WTC11 (cell line): Measurements from ENCODE around the gene CDIP1. TPM values are rescaled to one million over a fixed set of nuclear protein-coding genes. Genes with fewer than 3 reads are reported as not detected.
A peak's percentile ranks its signal among the peaks of the same experiment; 100 is the strongest.

Source experiments
- CBFB ChIP-seq: sonication (generic); formaldehyde crosslinking; IDR thresholded peaks from 2 replicates; pipeline ENCODE4 v1.8.1; 2022; ENCODE audit warnings: mild to moderate bottlenecking, low read depth, missing genetic modification reagents
- CREM ChIP-seq: sonication (generic); formaldehyde crosslinking; IDR thresholded peaks from 2 replicates; pipeline ENCODE4 v1.8.1; 2022; ENCODE audit warnings: mild to moderate bottlenecking, missing genetic modification reagents, moderate library complexity
- FOXP4 ChIP-seq: sonication (generic); formaldehyde crosslinking; IDR thresholded peaks from 2 replicates; pipeline ENCODE4 v1.8.0; 2022; ENCODE audit warnings: mild to moderate bottlenecking, missing genetic modification reagents
- HMGA2 ChIP-seq: fragments of 250-450 bp; sonication (Bioruptor Pico); IDR thresholded peaks from 2 replicates; pipeline ENCODE4 v1.4.0; 2021; ENCODE audit warnings: mild to moderate bottlenecking, moderate library complexity
- HMGXB4 ChIP-seq: sonication (generic); formaldehyde crosslinking; IDR thresholded peaks from 2 replicates; pipeline ENCODE4 v1.8.1; 2023; ENCODE audit warnings: mild to moderate bottlenecking, moderate library complexity, missing genetic modification reagents
- IRF1 ChIP-seq: sonication (generic); formaldehyde crosslinking; IDR thresholded peaks from 2 replicates; pipeline ENCODE4 v1.8.0; 2023; ENCODE audit warnings: missing genetic modification reagents
- KAT7 ChIP-seq: sonication (generic); formaldehyde crosslinking; IDR thresholded peaks from 2 replicates; pipeline ENCODE4 v1.8.1; 2023; ENCODE audit warnings: missing genetic modification reagents, mild to moderate bottlenecking, borderline replicate concordance
- NFE2L1 ChIP-seq: sonication (generic); formaldehyde crosslinking; IDR thresholded peaks from 2 replicates; pipeline ENCODE4 v1.8.1; 2023; ENCODE audit warnings: missing genetic modification reagents
- NR2C2 ChIP-seq: sonication (generic); formaldehyde crosslinking; IDR thresholded peaks from 2 replicates; pipeline ENCODE4 v1.8.0; 2022; ENCODE audit warnings: mild to moderate bottlenecking, missing genetic modification reagents
- PRDM15 ChIP-seq: sonication (generic); formaldehyde crosslinking; IDR thresholded peaks from 2 replicates; pipeline ENCODE4 v1.8.0; 2022; ENCODE audit warnings: missing genetic modification reagents
- SMAD3 ChIP-seq: sonication (generic); formaldehyde crosslinking; IDR thresholded peaks from 2 replicates; pipeline ENCODE4 v1.8.0; 2022; ENCODE audit warnings: missing genetic modification reagents, mild to moderate bottlenecking, borderline replicate concordance
- TP53 ChIP-seq: sonication (generic); formaldehyde crosslinking; IDR thresholded peaks from 2 replicates; pipeline ENCODE4 v1.8.1; 2023; ENCODE audit warnings: mild to moderate bottlenecking, missing genetic modification reagents
- ZNF138 ChIP-seq: sonication (generic); formaldehyde crosslinking; conservative IDR thresholded peaks from 2 replicates; pipeline ENCODE4 v1.8.1; 2022; ENCODE audit warnings: mild to moderate bottlenecking, moderate library complexity, missing genetic modification reagents
- ZNF317 ChIP-seq: sonication (generic); formaldehyde crosslinking; IDR thresholded peaks from 2 replicates; pipeline ENCODE4 v1.8.1; 2023; ENCODE audit warnings: low read depth, mild to moderate bottlenecking, moderate library complexity, missing genetic modification reagents, borderline replicate concordance
- total RNA-seq: library from RNA; stranded (reverse); gene quantifications from 3 replicates; pipeline ENCODE4 v1.2.3, GENCODE V29; 2021
- TF ChIP-seq, protein P1 (sequence below): fragments of 200-600 bp; IDR thresholded peaks from 2 replicates; pipeline ENCODE4 v1.8.0; 2022; ENCODE audit warnings: antibody characterized with exemption
- TF ChIP-seq, protein P2 (sequence below): sonication (generic); formaldehyde crosslinking; IDR thresholded peaks from 2 replicates; pipeline ENCODE4 v1.8.1; 2023; ENCODE audit warnings: mild to moderate bottlenecking, missing genetic modification reagents, moderate library complexity
- TF ChIP-seq, protein P3 (sequence below): sonication (generic); formaldehyde crosslinking; IDR thresholded peaks from 2 replicates; pipeline ENCODE4 v1.8.1; 2023; ENCODE audit warnings: mild to moderate bottlenecking, missing genetic modification reagents, moderate library complexity

CDIP1 gene
- total RNA-seq, 1 experiment from 2014 or later: 68.9 TPM

DNA sequence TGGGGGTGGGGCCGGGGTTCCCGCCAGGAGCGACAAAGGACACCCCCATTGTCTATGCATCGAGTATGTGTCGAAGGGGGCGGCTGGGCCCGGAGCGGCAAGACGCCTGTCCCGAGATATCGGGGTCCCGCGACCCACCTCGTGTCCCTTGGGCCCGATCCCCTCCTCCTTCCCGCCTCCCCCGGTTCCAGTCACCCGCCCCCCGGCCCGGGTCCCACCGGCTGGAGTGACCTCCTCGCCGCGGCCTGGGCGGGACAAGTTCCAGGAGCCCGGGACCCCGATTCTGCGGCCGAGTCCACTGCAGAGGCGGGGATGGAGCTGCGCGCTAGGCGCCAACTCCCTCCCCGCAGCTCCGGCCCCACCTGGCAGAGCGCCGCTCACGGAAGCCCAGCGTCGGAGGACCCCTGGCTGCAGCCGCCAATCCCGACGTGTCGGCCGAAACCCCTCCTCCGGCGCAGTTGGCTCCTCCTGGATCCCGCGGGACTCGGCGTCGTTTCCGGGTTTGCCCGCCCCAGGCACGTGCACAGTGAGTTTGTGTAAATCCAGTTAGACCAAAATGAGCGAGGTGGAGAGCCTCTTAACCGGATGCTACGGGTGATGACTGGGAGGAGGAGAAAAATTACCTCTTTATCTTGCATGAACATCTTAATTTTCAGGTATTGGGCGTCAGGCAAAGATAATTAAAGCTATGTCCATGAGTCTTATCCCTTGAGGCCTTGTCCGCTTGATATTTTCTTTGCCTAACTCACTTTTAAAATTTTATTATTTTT, 64.2 kb downstream of the CDIP1 start, which contains the start of gene NMRAL1 (continued):
- TF ChIP-seq, protein P1, sequence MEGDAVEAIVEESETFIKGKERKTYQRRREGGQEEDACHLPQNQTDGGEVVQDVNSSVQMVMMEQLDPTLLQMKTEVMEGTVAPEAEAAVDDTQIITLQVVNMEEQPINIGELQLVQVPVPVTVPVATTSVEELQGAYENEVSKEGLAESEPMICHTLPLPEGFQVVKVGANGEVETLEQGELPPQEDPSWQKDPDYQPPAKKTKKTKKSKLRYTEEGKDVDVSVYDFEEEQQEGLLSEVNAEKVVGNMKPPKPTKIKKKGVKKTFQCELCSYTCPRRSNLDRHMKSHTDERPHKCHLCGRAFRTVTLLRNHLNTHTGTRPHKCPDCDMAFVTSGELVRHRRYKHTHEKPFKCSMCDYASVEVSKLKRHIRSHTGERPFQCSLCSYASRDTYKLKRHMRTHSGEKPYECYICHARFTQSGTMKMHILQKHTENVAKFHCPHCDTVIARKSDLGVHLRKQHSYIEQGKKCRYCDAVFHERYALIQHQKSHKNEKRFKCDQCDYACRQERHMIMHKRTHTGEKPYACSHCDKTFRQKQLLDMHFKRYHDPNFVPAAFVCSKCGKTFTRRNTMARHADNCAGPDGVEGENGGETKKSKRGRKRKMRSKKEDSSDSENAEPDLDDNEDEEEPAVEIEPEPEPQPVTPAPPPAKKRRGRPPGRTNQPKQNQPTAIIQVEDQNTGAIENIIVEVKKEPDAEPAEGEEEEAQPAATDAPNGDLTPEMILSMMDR: no peak
- peak; percentile 95 for TF ChIP-seq FOXP4 (CRISPR knock-in tag)
- TF ChIP-seq CBFB (CRISPR knock-in tag): peak; percentile 88; the same call in 1 of the 2 replicates
- TF ChIP-seq TP53 (CRISPR knock-in tag): peak; percentile 95
- peak; percentile 38; the same call in 1 of the 2 replicates for TF ChIP-seq ZNF317
- peak; percentile 68; the same call in 1 of the 2 replicates for TF ChIP-seq CREM (CRISPR knock-in tag)
- peak; percentile 66; the same call in 1 of the 2 replicates for TF ChIP-seq NR2C2 (CRISPR knock-in tag)
- peak; percentile 95 for TF ChIP-seq SMAD3 (CRISPR knock-in tag)
- 0 out of 2 replicates have a peak, but pooled peaks have one; percentile 81 for TF ChIP-seq KAT7
- TF ChIP-seq HMGA2: no peak
- TF ChIP-seq, protein P2, sequence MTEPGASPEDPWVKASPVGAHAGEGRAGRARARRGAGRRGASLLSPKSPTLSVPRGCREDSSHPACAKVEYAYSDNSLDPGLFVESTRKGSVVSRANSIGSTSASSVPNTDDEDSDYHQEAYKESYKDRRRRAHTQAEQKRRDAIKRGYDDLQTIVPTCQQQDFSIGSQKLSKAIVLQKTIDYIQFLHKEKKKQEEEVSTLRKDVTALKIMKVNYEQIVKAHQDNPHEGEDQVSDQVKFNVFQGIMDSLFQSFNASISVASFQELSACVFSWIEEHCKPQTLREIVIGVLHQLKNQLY (CRISPR knock-in tag): no peak
- TF ChIP-seq PRDM15 (CRISPR knock-in tag): no peak
- TF ChIP-seq NFE2L1 (CRISPR knock-in tag): peak; percentile 96
- peak; percentile 75 for TF ChIP-seq HMGXB4 (CRISPR knock-in tag)
- 0 out of 2 replicates have a peak, but pooled peaks have one; percentile 58 for TF ChIP-seq IRF1 (CRISPR knock-in tag)
- TF ChIP-seq, protein P3, sequence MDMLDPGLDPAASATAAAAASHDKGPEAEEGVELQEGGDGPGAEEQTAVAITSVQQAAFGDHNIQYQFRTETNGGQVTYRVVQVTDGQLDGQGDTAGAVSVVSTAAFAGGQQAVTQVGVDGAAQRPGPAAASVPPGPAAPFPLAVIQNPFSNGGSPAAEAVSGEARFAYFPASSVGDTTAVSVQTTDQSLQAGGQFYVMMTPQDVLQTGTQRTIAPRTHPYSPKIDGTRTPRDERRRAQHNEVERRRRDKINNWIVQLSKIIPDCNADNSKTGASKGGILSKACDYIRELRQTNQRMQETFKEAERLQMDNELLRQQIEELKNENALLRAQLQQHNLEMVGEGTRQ (CRISPR knock-in tag): peak; percentile 83
- TF ChIP-seq ZNF138 (CRISPR knock-in tag): no peak; the same call in 1 of the 2 replicates
